ENCODE measurements around the gene RSPO4.

The RSPO4 gene

DNA sequence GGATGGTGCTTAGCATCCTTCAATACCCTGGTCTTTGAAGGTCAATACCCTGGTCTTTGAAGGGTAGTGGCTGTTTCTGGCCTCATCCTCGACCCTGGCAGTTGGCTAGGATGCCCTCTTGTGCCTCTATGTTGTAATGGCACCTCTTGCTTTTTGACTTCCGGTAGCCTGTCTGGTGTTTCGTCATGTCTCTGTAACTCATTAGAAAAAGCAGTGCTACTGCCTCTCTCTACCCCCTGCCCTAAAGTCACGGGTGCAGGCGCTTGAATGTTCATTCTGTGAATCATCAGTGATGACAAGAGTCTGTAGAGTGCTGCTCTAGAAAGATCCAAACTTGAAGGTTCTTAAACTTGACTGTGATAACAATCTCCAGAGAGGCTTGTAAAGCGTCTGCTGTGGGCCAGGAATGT, 28.3 kb downstream of the RSPO4 start:
- no peaks in the 10 kb centered on the region for H3K9me2 ChIP-seq (ENCODE audit: low read depth, low read length)
- TF ChIP-seq, protein P1, sequence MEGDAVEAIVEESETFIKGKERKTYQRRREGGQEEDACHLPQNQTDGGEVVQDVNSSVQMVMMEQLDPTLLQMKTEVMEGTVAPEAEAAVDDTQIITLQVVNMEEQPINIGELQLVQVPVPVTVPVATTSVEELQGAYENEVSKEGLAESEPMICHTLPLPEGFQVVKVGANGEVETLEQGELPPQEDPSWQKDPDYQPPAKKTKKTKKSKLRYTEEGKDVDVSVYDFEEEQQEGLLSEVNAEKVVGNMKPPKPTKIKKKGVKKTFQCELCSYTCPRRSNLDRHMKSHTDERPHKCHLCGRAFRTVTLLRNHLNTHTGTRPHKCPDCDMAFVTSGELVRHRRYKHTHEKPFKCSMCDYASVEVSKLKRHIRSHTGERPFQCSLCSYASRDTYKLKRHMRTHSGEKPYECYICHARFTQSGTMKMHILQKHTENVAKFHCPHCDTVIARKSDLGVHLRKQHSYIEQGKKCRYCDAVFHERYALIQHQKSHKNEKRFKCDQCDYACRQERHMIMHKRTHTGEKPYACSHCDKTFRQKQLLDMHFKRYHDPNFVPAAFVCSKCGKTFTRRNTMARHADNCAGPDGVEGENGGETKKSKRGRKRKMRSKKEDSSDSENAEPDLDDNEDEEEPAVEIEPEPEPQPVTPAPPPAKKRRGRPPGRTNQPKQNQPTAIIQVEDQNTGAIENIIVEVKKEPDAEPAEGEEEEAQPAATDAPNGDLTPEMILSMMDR (IDR thresholded peaks at IDR 0.05; ENCODE audit: low read length), result peak; percentile 61
- no peak for TF ChIP-seq EZH2 (IDR thresholded peaks at IDR 0.05; ENCODE audit: borderline replicate concordance, low read length)
- peak overlapping the region; percentile 90; the same call in 1 of the 2 replicates for H2AFZ ChIP-seq (ENCODE audit: low read length)
- peaks cover 2% of the 10 kb centered on the region for H3K4me1 ChIP-seq (ENCODE audit: insufficient read depth, low read length, severe bottlenecking)
- H3K27me3 ChIP-seq (ENCODE audit: insufficient read depth, low read length), result no peaks in the 10 kb centered on the region; the same call in 1 of the 2 replicates
- H3K79me2 ChIP-seq (ENCODE audit: insufficient read depth, low read length), result no peaks in the 10 kb centered on the region
- H3K4me3 ChIP-seq (ENCODE audit: low read depth, low read length, poor library complexity, severe bottlenecking), result no peak overlapping the region
- H3K9ac ChIP-seq (ENCODE audit: low read length), result no peak overlapping the region
- H3F3A ChIP-seq (ENCODE audit: insufficient read depth, low read length), result no peaks in the 10 kb centered on the region
- H3K4me2 ChIP-seq (ENCODE audit: low read length), result no peak overlapping the region
- H4K20me1 ChIP-seq (ENCODE audit: insufficient read depth, low read length), result no peaks in the 10 kb centered on the region
- no peaks in the 10 kb centered on the region for H3K9me3 ChIP-seq (ENCODE audit: low read length)
- no peak overlapping the region for H3K27ac ChIP-seq (ENCODE audit: low read depth, low read length, poor library complexity, severe bottlenecking)
- H3K36me3 ChIP-seq (ENCODE audit: insufficient read depth, low read length), result no peaks in the 10 kb centered on the region

DNA sequence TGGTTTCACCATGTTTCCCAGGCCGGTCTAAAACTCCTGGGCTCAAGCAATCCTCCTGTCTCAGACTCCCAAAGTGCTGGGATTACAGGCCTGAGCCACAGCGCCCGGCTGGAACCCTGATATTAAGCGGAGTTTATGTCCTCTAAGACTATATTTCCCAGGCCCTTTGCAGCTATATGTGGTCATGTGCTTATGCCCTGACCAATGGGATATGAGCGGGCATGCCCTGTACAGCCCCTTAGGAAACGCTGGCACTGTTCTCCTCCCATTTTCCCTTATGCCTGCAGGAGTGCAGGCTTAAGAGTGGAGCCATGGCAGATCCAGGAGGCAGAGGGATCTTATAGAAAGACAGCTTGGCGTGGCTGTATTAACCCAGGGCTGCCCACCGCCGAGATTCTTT, 29.9 kb downstream of the RSPO4 start:
- H3K27me3 ChIP-seq (ENCODE audit: insufficient read depth, low read length), result no peaks in the 10 kb centered on the region; the same call in 1 of the 2 replicates
- no peak overlapping the region for H3K9ac ChIP-seq (ENCODE audit: low read length)
- H3K4me2 ChIP-seq (ENCODE audit: low read length), result no peak overlapping the region
- no peaks in the 10 kb centered on the region for H3K9me3 ChIP-seq (ENCODE audit: low read length)
- TF ChIP-seq, protein P1 (IDR thresholded peaks at IDR 0.05; ENCODE audit: low read length), result no peak
- TF ChIP-seq EZH2 (IDR thresholded peaks at IDR 0.05; ENCODE audit: borderline replicate concordance, low read length), result no peak
- H3K27ac ChIP-seq (ENCODE audit: low read depth, low read length, poor library complexity, severe bottlenecking), result no peak overlapping the region
- no peaks in the 10 kb centered on the region for H4K20me1 ChIP-seq (ENCODE audit: insufficient read depth, low read length)
- H3K4me1 ChIP-seq (ENCODE audit: insufficient read depth, low read length, severe bottlenecking), result peaks cover 2% of the 10 kb centered on the region
- H3F3A ChIP-seq (ENCODE audit: insufficient read depth, low read length), result no peaks in the 10 kb centered on the region
- no peak overlapping the region for H3K4me3 ChIP-seq (ENCODE audit: low read depth, low read length, poor library complexity, severe bottlenecking)
- H2AFZ ChIP-seq (ENCODE audit: low read length), result no peak overlapping the region
- H3K9me2 ChIP-seq (ENCODE audit: low read depth, low read length), result no peaks in the 10 kb centered on the region
- no peaks in the 10 kb centered on the region for H3K36me3 ChIP-seq (ENCODE audit: insufficient read depth, low read length)
- H3K79me2 ChIP-seq (ENCODE audit: insufficient read depth, low read length), result no peaks in the 10 kb centered on the region

DNA sequence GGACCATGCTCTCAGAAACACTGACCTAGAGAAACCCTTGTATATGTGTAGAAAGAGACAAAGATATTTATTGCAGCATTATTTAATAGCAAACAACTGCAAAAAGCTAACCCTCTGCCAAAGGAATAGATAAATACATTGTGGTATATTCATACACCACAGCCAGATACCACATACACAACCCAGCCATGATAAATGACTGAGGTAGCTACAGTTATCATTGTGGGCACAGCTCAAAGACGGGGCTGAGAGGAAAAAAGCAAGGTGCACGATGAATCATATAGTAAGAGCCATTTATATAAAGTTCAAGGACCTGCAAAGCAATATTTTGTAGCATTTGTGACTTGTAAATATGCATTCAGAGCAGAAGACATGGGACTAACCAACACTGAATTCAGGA, 30.8 kb downstream of the RSPO4 start:
- TF ChIP-seq, protein P1 (IDR thresholded peaks at IDR 0.05; ENCODE audit: low read length), result no peak
- TF ChIP-seq EZH2 (IDR thresholded peaks at IDR 0.05; ENCODE audit: borderline replicate concordance, low read length), result no peak
- H4K20me1 ChIP-seq (ENCODE audit: insufficient read depth, low read length), result no peaks in the 10 kb centered on the region
- no peaks in the 10 kb centered on the region for H3K9me2 ChIP-seq (ENCODE audit: low read depth, low read length)
- no peak overlapping the region for H3K4me3 ChIP-seq (ENCODE audit: low read depth, low read length, poor library complexity, severe bottlenecking)
- no peak overlapping the region for H3K27ac ChIP-seq (ENCODE audit: low read depth, low read length, poor library complexity, severe bottlenecking)
- H3K79me2 ChIP-seq (ENCODE audit: insufficient read depth, low read length), result no peaks in the 10 kb centered on the region
- no peaks in the 10 kb centered on the region for H3K36me3 ChIP-seq (ENCODE audit: insufficient read depth, low read length)
- H3K9ac ChIP-seq (ENCODE audit: low read length), result no peak overlapping the region
- no peaks in the 10 kb centered on the region for H3K9me3 ChIP-seq (ENCODE audit: low read length)
- H3K4me2 ChIP-seq (ENCODE audit: low read length), result no peak overlapping the region
- peaks cover 2% of the 10 kb centered on the region for H3K4me1 ChIP-seq (ENCODE audit: insufficient read depth, low read length, severe bottlenecking)
- H2AFZ ChIP-seq (ENCODE audit: low read length), result no peak overlapping the region
- H3K27me3 ChIP-seq (ENCODE audit: insufficient read depth, low read length), result no peaks in the 10 kb centered on the region; the same call in 1 of the 2 replicates
- H3F3A ChIP-seq (ENCODE audit: insufficient read depth, low read length), result no peaks in the 10 kb centered on the region

All from OCI-LY1 (cell line).